Duodenal mucosa (tissue), 2 donors: ENCODE results near the gene MYO7A.

Experiments used
- H3K27ac ChIP-seq: one replicate; pipeline ENCODE4 v1.7.0; 2013; ENCODE audit warnings: low read depth, low read length
- H3K27me3 ChIP-seq, 2 donors: one replicate each; pipeline ENCODE4 v1.7.0; 2013; ENCODE audit warnings: low read length in 2 of 2, control low read depth in 1 of 2; ENCODE audit not compliant: insufficient read depth in 2 of 2, control insufficient read depth in 1 of 2
- H3K36me3 ChIP-seq, 2 donors: one replicate each; pipeline ENCODE4 v1.7.0; 2013; ENCODE audit warnings: low read length in 2 of 2, control low read depth in 1 of 2; ENCODE audit not compliant: insufficient read depth in 2 of 2, control insufficient read depth in 1 of 2
- H3K4me1 ChIP-seq, 2 donors: one replicate each; pipeline ENCODE4 v1.7.0; 2013; ENCODE audit warnings: low read length in 2 of 2, control low read depth in 1 of 2; ENCODE audit not compliant: insufficient read depth in 2 of 2, control insufficient read depth in 1 of 2
- H3K4me3 ChIP-seq, 2 donors: one replicate each; pipeline ENCODE4 v1.7.0; 2013; ENCODE audit warnings: low read length in 2 of 2, low read depth in 1 of 2
- H3K9ac ChIP-seq, 2 donors: one replicate each; pipeline ENCODE4 v1.7.0; 2013; ENCODE audit warnings: low read length in 2 of 2, low read depth in 1 of 2
- H3K9me3 ChIP-seq, 2 donors: one replicate each; pipeline ENCODE4 v1.7.0; 2013; ENCODE audit warnings: low read length in 2 of 2, control low read depth in 1 of 2; ENCODE audit not compliant: control insufficient read depth in 1 of 2

Gene MYO7A

GRCh38 chr11:77102246-77103210, 25.5 kb upstream of the MYO7A start, which contains the start of gene OMP:
Gene OMP (plus strand): TSS chr11:77102840. CDS start chr11:77102840, 0 bp downstream.
- H3K4me3 ChIP-seq = no peak within 1 kb of the TSS
- no peaks in the 10 kb centered on the region for H3K27me3 ChIP-seq
- no peak within 1 kb of the TSS for H3K9ac ChIP-seq
- no peaks in the 10 kb centered on the region for H3K9me3 ChIP-seq
- peaks cover 29 to 30% of the 10 kb centered on the region in 2 donors for H3K4me1 ChIP-seq
- H3K36me3 ChIP-seq = peaks cover 11 to 33% of the 10 kb centered on the region in 2 donors
- H3K27ac ChIP-seq = no peak within 1 kb of the TSS

- H3K4me1 ChIP-seq = peaks cover 37 to 38% of the 10 kb centered on the region in 2 donors
- no peak overlapping the region for H3K9ac ChIP-seq
- no peak overlapping the region for H3K4me3 ChIP-seq
- H3K9me3 ChIP-seq = no peaks in the 10 kb centered on the region
- no peaks in the 10 kb centered on the region for H3K27me3 ChIP-seq
- no peak overlapping the region for H3K27ac ChIP-seq
- peaks cover 11 to 33% of the 10 kb centered on the region in 2 donors for H3K36me3 ChIP-seq
These were observed 24.7 kb upstream of the MYO7A start for GRCh38 chr11:77103319-77103718.

GRCh38 chr11:77104727-77105126, 23.3 kb upstream of the MYO7A start:
- H3K4me1 ChIP-seq = peaks cover 38 to 41% of the 10 kb centered on the region in 2 donors
- H3K27me3 ChIP-seq = no peaks in the 10 kb centered on the region
- H3K9ac ChIP-seq = no peak overlapping the region
- no peak overlapping the region for H3K27ac ChIP-seq
- H3K9me3 ChIP-seq = no peaks in the 10 kb centered on the region
- H3K4me3 ChIP-seq = no peak overlapping the region
- peaks cover 11 to 33% of the 10 kb centered on the region in 2 donors for H3K36me3 ChIP-seq

GRCh38 chr11:77106321-77106720, 21.7 kb upstream of the MYO7A start:
- Histone ChIP-seq H3K9ac (no peak overlapping the region), H3K27ac (no peak overlapping the region), H3K27me3 (no peaks in the 10 kb centered on the region), H3K4me3 (peak overlapping the region in 1 of 2 donors; percentile 0), H3K9me3 (no peaks in the 10 kb centered on the region), H3K36me3 (peaks cover 8 to 25% of the 10 kb centered on the region in 2 donors), H3K4me1 (peaks cover 43 to 53% of the 10 kb centered on the region in 2 donors)

GRCh38 chr11:77106759-77107158, 21.3 kb upstream of the MYO7A start:
- Histone ChIP-seq H3K36me3 (peaks cover 8 to 23% of the 10 kb centered on the region in 2 donors), H3K27me3 (no peaks in the 10 kb centered on the region), H3K9ac (no peak overlapping the region), H3K27ac (no peak overlapping the region), H3K4me1 (peaks cover 43 to 53% of the 10 kb centered on the region in 2 donors), H3K9me3 (no peaks in the 10 kb centered on the region), H3K4me3 (no peak overlapping the region)

- peaks cover 48 to 64% of the 10 kb centered on the region in 2 donors for H3K4me1 ChIP-seq
- no peak overlapping the region for H3K9ac ChIP-seq
- peaks cover under 1 to 29% of the 10 kb centered on the region in 2 donors for H3K36me3 ChIP-seq
- no peak overlapping the region for H3K27ac ChIP-seq
- H3K27me3 ChIP-seq = no peaks in the 10 kb centered on the region
- no peaks in the 10 kb centered on the region for H3K9me3 ChIP-seq
- H3K4me3 ChIP-seq = peak overlapping the region in 1 of 2 donors; percentile 22
These were observed 20.1 kb upstream of the MYO7A start for GRCh38 chr11:77107950-77108349.

- Histone ChIP-seq H3K9ac (no peak overlapping the region), H3K36me3 (peaks cover 0 to 24% of the 10 kb centered on the region in 2 donors), H3K9me3 (no peaks in the 10 kb centered on the region), H3K27ac (no peak overlapping the region), H3K4me3 (peak overlapping the region in 1 of 2 donors; percentile 22), H3K27me3 (no peaks in the 10 kb centered on the region), H3K4me1 (peaks cover 53 to 67% of the 10 kb centered on the region in 2 donors)
These were observed 19.6 kb upstream of the MYO7A start for GRCh38 chr11:77108436-77108835.

GRCh38 chr11:77109236-77110019, 18.6 kb upstream of the MYO7A start:
- H3K4me1 ChIP-seq = peaks cover 53 to 67% of the 10 kb centered on the region in 2 donors
- H3K4me3 ChIP-seq = no peak overlapping the region

GRCh38 chr11:77110836-77111235, 17.2 kb upstream of the MYO7A start:
- H3K27me3 ChIP-seq = no peaks in the 10 kb centered on the region
- H3K27ac ChIP-seq = no peak overlapping the region
- H3K4me1 ChIP-seq = peaks cover 40 to 53% of the 10 kb centered on the region in 2 donors
- no peak overlapping the region for H3K4me3 ChIP-seq
- H3K36me3 ChIP-seq = peaks cover 14 to 31% of the 10 kb centered on the region in 2 donors
- no peak overlapping the region for H3K9ac ChIP-seq
- no peaks in the 10 kb centered on the region for H3K9me3 ChIP-seq

More at GRCh38 chr11:77109236-77110019, 18.6 kb upstream of the MYO7A start:
- Histone ChIP-seq H3K9me3 (no peaks in the 10 kb centered on the region), H3K36me3 (peaks cover 7 to 24% of the 10 kb centered on the region in 2 donors), H3K9ac (no peak overlapping the region), H3K27ac (no peak overlapping the region), H3K27me3 (no peaks in the 10 kb centered on the region)
